GM23338 (cell line): ENCODE measurements around the gene DTNB. TPM values are rescaled to one million over a fixed set of nuclear protein-coding genes. Genes with fewer than 3 reads are reported as not detected.

Source experiments
- ATAC-seq: fragments of 200-7000 bp; cut with Tn5 transposase; 3 replicates; pipeline ENCODE4 v1.9.1; 2020
- DNase-seq: peaks from one replicate; pipeline ENCODE4 v3.0.0-alpha.2; 2015; ENCODE audit warnings: low spot score
- H2AFZ ChIP-seq: fragments of 200-600 bp; sonication (generic); 2 replicates; pipeline ENCODE4 v1.8.0; 2016; ENCODE audit warnings: antibody characterized with exemption, mild to moderate bottlenecking, moderate library complexity
- H3F3A ChIP-seq: fragments of 200-600 bp; sonication (generic); replicated peaks from 2 replicates; pipeline ENCODE4 v1.8.0; 2017; ENCODE audit warnings: antibody characterized with exemption, mixed run types, low read depth
- H3K27ac ChIP-seq: fragments of 200-600 bp; sonication (generic); 2 replicates; pipeline ENCODE4 v1.6.1; 2016; ENCODE audit warnings: low read depth
- H3K27me3 ChIP-seq: fragments of 200-600 bp; sonication (generic); 2 replicates; pipeline ENCODE4 v1.8.0; 2016; ENCODE audit warnings: mild to moderate bottlenecking, mixed run types, moderate library complexity; ENCODE audit not compliant: insufficient read depth
- H3K36me3 ChIP-seq: fragments of 200-600 bp; sonication (generic); 2 replicates; pipeline ENCODE4 v1.8.0; 2016; ENCODE audit warnings: mild to moderate bottlenecking; ENCODE audit not compliant: insufficient read depth
- H3K4me1 ChIP-seq: fragments of 200-600 bp; sonication (generic); 2 replicates; pipeline ENCODE4 v1.8.0; 2016; ENCODE audit warnings: mild to moderate bottlenecking, moderate library complexity; ENCODE audit not compliant: insufficient read depth
- H3K4me2 ChIP-seq: fragments of 200-600 bp; sonication (generic); 2 replicates; pipeline ENCODE4 v1.7.1; 2017; ENCODE audit warnings: mixed run types
- H3K4me3 ChIP-seq: fragments of 200-600 bp; sonication (generic); 2 replicates; pipeline ENCODE4 v1.6.1; 2016; ENCODE audit warnings: mixed run types
- H3K79me2 ChIP-seq: fragments of 200-600 bp; sonication (generic); replicated peaks from 2 replicates; pipeline ENCODE4 v1.8.0; 2017; ENCODE audit warnings: mild to moderate bottlenecking; ENCODE audit not compliant: insufficient read depth
- H3K9me2 ChIP-seq: fragments of 200-600 bp; sonication (generic); 2 replicates; pipeline ENCODE4 v1.8.0; 2017; ENCODE audit not compliant: insufficient read depth
- H4K20me1 ChIP-seq: fragments of 200-600 bp; sonication (generic); replicated peaks from 2 replicates; pipeline ENCODE4 v1.8.0; 2017; ENCODE audit warnings: mild to moderate bottlenecking; ENCODE audit not compliant: insufficient read depth
- H3K27ac Mint-ChIP-seq: 2 replicates; pipeline ENCODE4 v1.8.0; 2020; ENCODE audit warnings: inconsistent platforms, mild to moderate bottlenecking, moderate library complexity, mixed read lengths
- H3K27me3 Mint-ChIP-seq: 3 replicates; pipeline ENCODE4 v1.8.0; 2022; ENCODE audit warnings: low read depth, mild to moderate bottlenecking, moderate library complexity, mixed read lengths, inconsistent platforms; ENCODE audit not compliant: insufficient read depth, poor library complexity
- H3K36me3 Mint-ChIP-seq: 3 replicates; pipeline ENCODE4 v1.8.0; 2021; ENCODE audit warnings: low read depth, mild to moderate bottlenecking, inconsistent platforms, moderate library complexity, mixed read lengths
- H3K4me1 Mint-ChIP-seq: 3 replicates; pipeline ENCODE4 v1.8.0; 2020; ENCODE audit warnings: mild to moderate bottlenecking, inconsistent platforms, mixed read lengths
- H3K4me3 Mint-ChIP-seq: 3 replicates; pipeline ENCODE4 v1.8.0; 2021; ENCODE audit warnings: moderate library complexity, mild to moderate bottlenecking, inconsistent platforms, mixed read lengths
- H3K9me3 Mint-ChIP-seq: 3 replicates; pipeline ENCODE4 v1.8.0; 2020; ENCODE audit warnings: moderate library complexity, mild to moderate bottlenecking, inconsistent platforms, mixed read lengths
- CREB1 ChIP-seq: fragments of 250-450 bp; sonication (Bioruptor Pico); IDR thresholded peaks from 2 replicates; pipeline ENCODE4 v1.5.0; 2020; ENCODE audit warnings: low read depth, mild to moderate bottlenecking, moderate library complexity
- CTCF ChIP-seq, 2 experiments: fragments of 200-600 bp in 1 of 2; sonication (generic) in 1 of 2; conservative IDR thresholded peaks; 2 replicates each; pipeline versions ENCODE4 v1.5.1 to v1.6.1; 2016 to 2017; ENCODE audit warnings: antibody characterized with exemption in 2 of 2, low read depth in 2 of 2, mild to moderate bottlenecking in 2 of 2, moderate library complexity in 1 of 2
- ETS1 ChIP-seq: IDR thresholded peaks from 2 replicates; pipeline ENCODE4 v1.6.1; 2016; ENCODE audit warnings: antibody characterized with exemption
- EZH2 ChIP-seq: fragments of 200-600 bp; sonication (generic); IDR thresholded peaks from one replicate; pipeline ENCODE4 v1.8.0; 2017; ENCODE audit warnings: antibody characterized with exemption, mild to moderate bottlenecking, low read depth; ENCODE audit not compliant: unreplicated experiment
- EZH2phosphoT487 ChIP-seq: fragments of 200-600 bp; sonication (generic); IDR thresholded peaks from one replicate; pipeline ENCODE4 v1.8.1; 2018; ENCODE audit warnings: antibody characterized with exemption; ENCODE audit not compliant: unreplicated experiment
- JUNB ChIP-seq: IDR thresholded peaks from one replicate; pipeline ENCODE4 v1.6.1; 2016; ENCODE audit warnings: antibody characterized with exemption; ENCODE audit not compliant: unreplicated experiment
- NANOG ChIP-seq: IDR thresholded peaks from 2 replicates; pipeline ENCODE4 v1.6.1; 2016; ENCODE audit warnings: antibody characterized with exemption, borderline replicate concordance
- POLR2AphosphoS5 ChIP-seq: IDR thresholded peaks from 2 replicates; pipeline ENCODE4 v1.6.1; 2016; ENCODE audit warnings: antibody characterized with exemption, low read depth
- REST ChIP-seq: IDR thresholded peaks from one replicate; pipeline ENCODE4 v1.6.1; 2018; ENCODE audit warnings: antibody characterized with exemption; ENCODE audit not compliant: unreplicated experiment
- STAT1 ChIP-seq: IDR thresholded peaks from one replicate; pipeline ENCODE4 v1.6.1; 2016; ENCODE audit warnings: antibody characterized with exemption; ENCODE audit not compliant: unreplicated experiment
- ZNF114 ChIP-seq: fragments of 250-450 bp; sonication (Bioruptor Pico); IDR thresholded peaks from 2 replicates; pipeline ENCODE4 v1.5.0; 2020; ENCODE audit warnings: mild to moderate bottlenecking, moderate library complexity
- ZNF331 ChIP-seq: fragments of 250-450 bp; sonication (Bioruptor Pico); IDR thresholded peaks from 2 replicates; pipeline ENCODE4 v1.5.0; 2020; ENCODE audit warnings: low read depth, mild to moderate bottlenecking, moderate library complexity
- ZNF462 ChIP-seq: fragments of 250-450 bp; sonication (Bioruptor Pico); IDR thresholded peaks from 2 replicates; pipeline ENCODE4 v1.5.0; 2020; ENCODE audit warnings: mild to moderate bottlenecking, moderate library complexity
- polyA plus RNA-seq: library from polyadenylated mRNA; unstranded; fragments of >200 nt; fragmentation: Nextera tagmentation; extraction: Ambion mirVana; gene quantifications from 2 replicates; pipeline ENCODE4 v1.2.1, GENCODE V29; 2016
- total RNA-seq: library from RNA; depleted of rRNA; stranded (reverse); fragments of >200 nt; shearing (Covaris generic); gene quantifications from 2 replicates; pipeline ENCODE4 v1.2.3, GENCODE V29; 2014

The DTNB gene
- total and polyA plus RNA-seq, 2 experiments from 2014 or later = 22.1 to 29.4 TPM

GRCh38 chr2:25397777-25398176 is 275.6 kb downstream of the DTNB start:
- H3K27ac Mint-ChIP-seq = no peak overlapping the region

More at GRCh38 chr2:25397777-25398176, 275.6 kb downstream of the DTNB start:
- no peak for TF ChIP-seq CTCF (conservative IDR thresholded peaks at IDR 0.05; ENCODE audit: low read depth in 2 of 2)
- no peak for TF ChIP-seq STAT1
- no peak for TF ChIP-seq ZNF114 (CRISPR knock-in tag)
- no peak for TF ChIP-seq CREB1 (CRISPR knock-in tag)
- no peak for TF ChIP-seq JUNB
- no peak for TF ChIP-seq REST
- TF ChIP-seq NANOG = no peak
- TF ChIP-seq EZH2 = no peak
- no peak for TF ChIP-seq POLR2AphosphoS5
- no peak for TF ChIP-seq ZNF331 (CRISPR knock-in tag)
- no peak for TF ChIP-seq EZH2phosphoT487
- TF ChIP-seq ZNF462 (CRISPR knock-in tag) = no peak
- TF ChIP-seq ETS1 = no peak
- Histone ChIP-seq H3K4me1 (peaks cover 6% of the 10 kb centered on the region), H3K27ac (no peak overlapping the region), H3K36me3 (no peaks in the 10 kb centered on the region), H2AFZ (no peak overlapping the region), H4K20me1 (no peaks in the 10 kb centered on the region; the same call in 1 of the 2 replicates), H3K4me3 (no peak overlapping the region), H3K27me3 (no peaks in the 10 kb centered on the region), H3K9me2 (no peaks in the 10 kb centered on the region), H3K4me2 (no peak overlapping the region), H3K79me2 (no peaks in the 10 kb centered on the region), H3F3A (no peaks in the 10 kb centered on the region)
- Mint-ChIP-seq H3K9me3 (no peaks in the 10 kb centered on the region), H3K4me1 (peaks cover 5% of the 10 kb centered on the region; the same call in 2 of the 3 replicates), H3K36me3 (no peaks in the 10 kb centered on the region), H3K4me3 (no peak overlapping the region), H3K27me3 (no peaks in the 10 kb centered on the region)
- ATAC-seq = no peak
- DNase-seq = no peak
